ENCODE measurements around the gene SEC61A1.

The SEC61A1 gene

DNA sequence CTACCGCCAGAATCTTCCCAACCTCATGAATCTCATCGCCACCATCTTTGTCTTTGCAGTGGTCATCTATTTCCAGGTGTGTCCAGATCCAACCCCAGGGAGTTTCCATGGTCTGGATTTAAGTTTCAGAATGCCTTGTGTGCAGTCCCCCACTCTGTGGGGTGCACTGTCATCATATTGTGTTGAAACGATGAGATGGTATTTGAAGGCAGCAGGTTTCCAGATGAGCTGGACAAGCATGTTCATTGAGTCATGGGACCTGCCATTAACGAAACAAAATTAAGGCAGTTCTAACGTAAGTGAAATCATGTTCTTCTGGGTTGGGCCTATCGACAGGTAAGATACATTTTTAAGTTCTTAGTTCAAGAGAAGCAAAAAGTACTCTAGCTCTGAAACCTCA, 12.7 kb downstream of the SEC61A1 start:
- no peaks in the 10 kb centered on the region for H3F3A ChIP-seq (ENCODE audit: low read depth)
- H3K4me3 ChIP-seq (ENCODE audit: low read length, poor library complexity, severe bottlenecking): no peak overlapping the region
- no peaks in the 10 kb centered on the region for H3K4me1 ChIP-seq (ENCODE audit: insufficient read depth, low read length, poor library complexity, severe bottlenecking)
- H3K4me2 ChIP-seq (ENCODE audit: low read depth, low read length, poor library complexity, severe bottlenecking): no peak overlapping the region
- H2AFZ ChIP-seq (ENCODE audit: low read length): no peak overlapping the region
- no peaks in the 10 kb centered on the region for H3K9me2 ChIP-seq (replicated peaks; ENCODE audit: low read depth, low read length)
- no peaks in the 10 kb centered on the region for H3K27me3 ChIP-seq (ENCODE audit: insufficient read depth, low read length, poor library complexity, severe bottlenecking)
- peaks cover 99% of the 10 kb centered on the region for H3K36me3 ChIP-seq (ENCODE audit: insufficient read depth, low read length)
- peaks cover 9% of the 10 kb centered on the region; the same call in 1 of the 2 replicates for H3K79me2 ChIP-seq (ENCODE audit: insufficient read depth, low read length)
- no peak overlapping the region for H3K9ac ChIP-seq (ENCODE audit: low read depth, low read length, poor library complexity, severe bottlenecking)
- H4K20me1 ChIP-seq (ENCODE audit: insufficient read depth, low read length, poor library complexity, severe bottlenecking): peaks cover 11% of the 10 kb centered on the region
- H3K9me3 ChIP-seq (ENCODE audit: insufficient read depth, low read depth, low read length): no peaks in the 10 kb centered on the region
- TF ChIP-seq EZH2phosphoT487 (IDR thresholded peaks at IDR 0.05; ENCODE audit: borderline replicate concordance): no peak
- TF ChIP-seq, protein P1, sequence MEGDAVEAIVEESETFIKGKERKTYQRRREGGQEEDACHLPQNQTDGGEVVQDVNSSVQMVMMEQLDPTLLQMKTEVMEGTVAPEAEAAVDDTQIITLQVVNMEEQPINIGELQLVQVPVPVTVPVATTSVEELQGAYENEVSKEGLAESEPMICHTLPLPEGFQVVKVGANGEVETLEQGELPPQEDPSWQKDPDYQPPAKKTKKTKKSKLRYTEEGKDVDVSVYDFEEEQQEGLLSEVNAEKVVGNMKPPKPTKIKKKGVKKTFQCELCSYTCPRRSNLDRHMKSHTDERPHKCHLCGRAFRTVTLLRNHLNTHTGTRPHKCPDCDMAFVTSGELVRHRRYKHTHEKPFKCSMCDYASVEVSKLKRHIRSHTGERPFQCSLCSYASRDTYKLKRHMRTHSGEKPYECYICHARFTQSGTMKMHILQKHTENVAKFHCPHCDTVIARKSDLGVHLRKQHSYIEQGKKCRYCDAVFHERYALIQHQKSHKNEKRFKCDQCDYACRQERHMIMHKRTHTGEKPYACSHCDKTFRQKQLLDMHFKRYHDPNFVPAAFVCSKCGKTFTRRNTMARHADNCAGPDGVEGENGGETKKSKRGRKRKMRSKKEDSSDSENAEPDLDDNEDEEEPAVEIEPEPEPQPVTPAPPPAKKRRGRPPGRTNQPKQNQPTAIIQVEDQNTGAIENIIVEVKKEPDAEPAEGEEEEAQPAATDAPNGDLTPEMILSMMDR (conservative IDR thresholded peaks at IDR 0.05; ENCODE audit: low read length): no peak

DNA sequence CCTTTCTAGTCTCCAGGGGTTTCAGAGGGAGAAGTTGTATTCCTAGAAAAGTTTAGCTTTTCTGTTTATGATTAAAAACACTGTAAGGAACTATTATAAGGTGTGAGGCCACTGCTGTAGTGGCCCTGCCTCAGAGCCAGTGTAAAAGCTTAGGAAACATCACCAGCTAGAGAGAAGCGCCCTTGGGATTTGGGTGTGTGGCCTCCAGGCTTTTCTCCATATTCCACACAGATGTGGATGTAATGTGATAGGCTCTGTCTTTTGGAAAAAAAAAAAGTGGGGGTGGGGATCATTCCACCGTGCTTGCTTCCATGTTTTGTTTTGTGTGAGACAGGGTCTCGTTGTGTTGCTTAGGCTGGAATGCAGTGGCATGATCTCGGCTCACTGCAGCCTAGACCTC, 13.9 kb downstream of the SEC61A1 start:
- Histone ChIP-seq H3K4me3 (ENCODE audit: low read length, poor library complexity, severe bottlenecking) (no peak overlapping the region), H3F3A (ENCODE audit: low read depth) (no peaks in the 10 kb centered on the region), H2AFZ (ENCODE audit: low read length) (no peak overlapping the region), H3K9me3 (ENCODE audit: insufficient read depth, low read depth, low read length) (no peaks in the 10 kb centered on the region), H4K20me1 (ENCODE audit: insufficient read depth, low read length, poor library complexity, severe bottlenecking) (peaks cover 11% of the 10 kb centered on the region), H3K36me3 (ENCODE audit: insufficient read depth, low read length) (peaks cover 99% of the 10 kb centered on the region), H3K9ac (ENCODE audit: low read depth, low read length, poor library complexity, severe bottlenecking) (no peak overlapping the region), H3K27me3 (ENCODE audit: insufficient read depth, low read length, poor library complexity, severe bottlenecking) (no peaks in the 10 kb centered on the region), H3K9me2 (replicated peaks; ENCODE audit: low read depth, low read length) (no peaks in the 10 kb centered on the region), H3K4me1 (ENCODE audit: insufficient read depth, low read length, poor library complexity, severe bottlenecking) (no peaks in the 10 kb centered on the region), H3K79me2 (ENCODE audit: insufficient read depth, low read length) (peaks cover 9% of the 10 kb centered on the region; the same call in 1 of the 2 replicates), H3K4me2 (ENCODE audit: low read depth, low read length, poor library complexity, severe bottlenecking) (no peak overlapping the region)
- TF ChIP-seq, protein P1 (conservative IDR thresholded peaks at IDR 0.05; ENCODE audit: low read length): no peak
- TF ChIP-seq EZH2phosphoT487 (IDR thresholded peaks at IDR 0.05; ENCODE audit: borderline replicate concordance): no peak

DNA sequence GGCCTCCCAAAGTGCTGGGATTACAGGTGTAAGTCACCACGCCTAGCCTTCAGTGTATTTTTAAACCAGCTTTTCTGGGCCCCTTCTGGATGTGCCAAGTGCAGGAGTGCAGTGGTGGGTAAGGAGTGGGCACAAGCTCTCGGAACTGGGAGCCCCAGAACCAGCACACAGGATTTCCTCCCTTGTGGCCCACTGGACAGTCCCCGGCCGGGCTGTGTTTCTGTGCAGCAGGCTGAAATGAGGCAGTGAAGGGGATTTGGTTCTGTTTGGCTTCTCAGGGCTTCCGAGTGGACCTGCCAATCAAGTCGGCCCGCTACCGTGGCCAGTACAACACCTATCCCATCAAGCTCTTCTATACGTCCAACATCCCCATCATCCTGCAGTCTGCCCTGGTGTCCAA, 14.4 kb downstream of the SEC61A1 start:
- no peaks in the 10 kb centered on the region for H3K9me2 ChIP-seq (replicated peaks; ENCODE audit: low read depth, low read length)
- no peak overlapping the region for H3K4me3 ChIP-seq (ENCODE audit: low read length, poor library complexity, severe bottlenecking)
- H3K27me3 ChIP-seq (ENCODE audit: insufficient read depth, low read length, poor library complexity, severe bottlenecking): no peaks in the 10 kb centered on the region
- H4K20me1 ChIP-seq (ENCODE audit: insufficient read depth, low read length, poor library complexity, severe bottlenecking): peaks cover 11% of the 10 kb centered on the region
- H2AFZ ChIP-seq (ENCODE audit: low read length): no peak overlapping the region
- no peak overlapping the region for H3K4me2 ChIP-seq (ENCODE audit: low read depth, low read length, poor library complexity, severe bottlenecking)
- H3K9ac ChIP-seq (ENCODE audit: low read depth, low read length, poor library complexity, severe bottlenecking): no peak overlapping the region
- H3F3A ChIP-seq (ENCODE audit: low read depth): no peaks in the 10 kb centered on the region
- H3K36me3 ChIP-seq (ENCODE audit: insufficient read depth, low read length): peaks cover 99% of the 10 kb centered on the region
- H3K4me1 ChIP-seq (ENCODE audit: insufficient read depth, low read length, poor library complexity, severe bottlenecking): no peaks in the 10 kb centered on the region
- H3K79me2 ChIP-seq (ENCODE audit: insufficient read depth, low read length): peaks cover 5% of the 10 kb centered on the region; the same call in 1 of the 2 replicates
- no peak for TF ChIP-seq EZH2phosphoT487 (IDR thresholded peaks at IDR 0.05; ENCODE audit: borderline replicate concordance)
- TF ChIP-seq, protein P1 (conservative IDR thresholded peaks at IDR 0.05; ENCODE audit: low read length): no peak
- no peaks in the 10 kb centered on the region for H3K9me3 ChIP-seq (ENCODE audit: insufficient read depth, low read depth, low read length)

Measured in Loucy (cell line).